GM23248 (cell line): Measurements from ENCODE around the gene GOLGA8J. TPM values are rescaled to one million over a fixed set of nuclear protein-coding genes. Genes with fewer than 3 reads are reported as not detected.
"Not testable (repeated sequence)": the region's sequence is repeated elsewhere in the genome, so short reads cannot be mapped to it uniquely, and the experiment has no call there.

Source experiments
- DNase-seq: peaks from one replicate; pipeline ENCODE4 v3.0.0-alpha.2; 2015
- H2AFZ ChIP-seq: fragments of 200-600 bp; sonication (generic); 2 replicates; pipeline ENCODE4 v1.6.1; 2016; ENCODE audit warnings: antibody characterized with exemption
- H3F3A ChIP-seq: fragments of 200-600 bp; sonication (generic); 2 replicates; pipeline ENCODE4 v1.6.1; 2016; ENCODE audit warnings: mild to moderate bottlenecking, antibody characterized with exemption, mixed run types; ENCODE audit not compliant: insufficient read depth
- H3K27ac ChIP-seq: fragments of 200-600 bp; sonication (generic); 2 replicates; pipeline ENCODE4 v1.5.1; 2016; ENCODE audit warnings: mild to moderate bottlenecking
- H3K27me3 ChIP-seq: fragments of 200-600 bp; sonication (generic); replicated peaks from 2 replicates; pipeline ENCODE4 v1.6.1; 2016; ENCODE audit warnings: mild to moderate bottlenecking; ENCODE audit not compliant: insufficient read depth
- H3K36me3 ChIP-seq: fragments of 200-600 bp; sonication (generic); 2 replicates; pipeline ENCODE4 v1.6.1; 2016; ENCODE audit warnings: low read depth, mild to moderate bottlenecking
- H3K4me1 ChIP-seq: fragments of 200-600 bp; sonication (generic); 2 replicates; pipeline ENCODE4 v1.6.1; 2016; ENCODE audit warnings: mild to moderate bottlenecking; ENCODE audit not compliant: insufficient read depth
- H3K4me2 ChIP-seq: fragments of 200-600 bp; sonication (generic); one replicate; pipeline ENCODE4 v1.6.1; 2016; ENCODE audit warnings: mild to moderate bottlenecking; ENCODE audit not compliant: unreplicated experiment
- H3K4me3 ChIP-seq: fragments of 200-600 bp; sonication (generic); 2 replicates; pipeline ENCODE4 v1.5.1; 2016; ENCODE audit warnings: mild to moderate bottlenecking
- H3K79me2 ChIP-seq: fragments of 200-600 bp; sonication (generic); 2 replicates; pipeline ENCODE4 v1.6.1; 2016; ENCODE audit warnings: mild to moderate bottlenecking; ENCODE audit not compliant: insufficient read depth
- H3K9ac ChIP-seq: fragments of 200-600 bp; sonication (generic); 2 replicates; pipeline ENCODE4 v1.6.1; 2016; ENCODE audit warnings: mild to moderate bottlenecking
- H3K9me2 ChIP-seq: fragments of 200-600 bp; sonication (generic); 2 replicates; pipeline ENCODE4 v1.6.1; 2016; ENCODE audit warnings: mixed run types, mild to moderate bottlenecking, moderate library complexity; ENCODE audit not compliant: insufficient read depth
- H3K9me3 ChIP-seq: fragments of 200-600 bp; sonication (generic); one replicate; pipeline ENCODE4 v1.6.1; 2017; ENCODE audit warnings: low read depth
- H4K20me1 ChIP-seq: fragments of 200-600 bp; sonication (generic); 2 replicates; pipeline ENCODE4 v1.6.0; 2016; ENCODE audit not compliant: insufficient read depth
- EZH2 ChIP-seq: fragments of 200-600 bp; sonication (generic); IDR thresholded peaks from 2 replicates; pipeline ENCODE4 v1.6.1; 2018; ENCODE audit warnings: antibody characterized with exemption, mild to moderate bottlenecking; ENCODE audit not compliant: insufficient read depth, poor library complexity, severe bottlenecking
- EZH2phosphoT487 ChIP-seq: fragments of 200-600 bp; sonication (generic); IDR thresholded peaks from 2 replicates; pipeline ENCODE4 v1.6.1; 2018; ENCODE audit warnings: antibody characterized with exemption, moderate library complexity, mild to moderate bottlenecking, low read depth; ENCODE audit not compliant: insufficient read depth
- whole genome bisulfite sequencing, 2 experiments: methylation state at CpG; one replicate each; pipeline ENCODE4 v1.1.6; 2015 to 2017; ENCODE audit warnings: low lambda C conversion rate in 2 of 2, low coverage in 1 of 2; ENCODE audit errors: missing lambda C conversion rate in 2 of 2; 5-methylcytosine and 5-hydroxymethylcytosine counted together
- in situ Hi-C: fragments of 300-500 bp; cut with MboI; formaldehyde crosslinking; loops from 2 replicates; pipeline ENCODE4 v1.15.0; 2020
- polyA plus RNA-seq: library from polyadenylated mRNA; unstranded; fragments of >200 nt; fragmentation: Nextera tagmentation; extraction: Ambion mirVana; gene quantifications from 2 replicates; pipeline ENCODE4 v1.2.1, GENCODE V29; 2016
- total RNA-seq: library from RNA; depleted of rRNA; stranded (reverse); fragments of >200 nt; shearing (Covaris generic); gene quantifications from 2 replicates; pipeline ENCODE4 v1.2.3, GENCODE V29; 2014

Gene GOLGA8J
- total and polyA plus RNA-seq, 2 experiments from 2014 or later, result not detected

GRCh38 chr15:30044377-30044776 is 38.4 kb upstream of the GOLGA8J start:
- no peak overlapping the region for H3K9ac ChIP-seq
- WGBS, 2 experiments, result 43 to 50% methylated on average over 28 to 30 of the region's 42 CpGs
- H3K4me3 ChIP-seq, result no peak overlapping the region
- no peaks in the 10 kb centered on the region for H3F3A ChIP-seq
- TF ChIP-seq EZH2phosphoT487 (no peak), EZH2 (no peak)
- H3K27ac ChIP-seq, result no peak overlapping the region
- no peak overlapping the region for H3K4me2 ChIP-seq
- no peaks in the 10 kb centered on the region for H3K4me1 ChIP-seq
- H3K9me2 ChIP-seq, result no peaks in the 10 kb centered on the region
- DNase-seq, result no peak
- H4K20me1 ChIP-seq, result no peaks in the 10 kb centered on the region
- H3K79me2 ChIP-seq, result no peaks in the 10 kb centered on the region
- no peaks in the 10 kb centered on the region for H3K36me3 ChIP-seq
- no peak overlapping the region for H2AFZ ChIP-seq
- in situ Hi-C loops, result no loop called here
- no peaks in the 10 kb centered on the region for H3K9me3 ChIP-seq
- H3K27me3 ChIP-seq, result peaks cover 40% of the 10 kb centered on the region

- H2AFZ ChIP-seq, H3K9ac ChIP-seq, H3K4me3 ChIP-seq, H3K9me3 ChIP-seq, H3K4me2 ChIP-seq, H3K36me3 ChIP-seq, H3K79me2 ChIP-seq, H3F3A ChIP-seq, H3K4me1 ChIP-seq, H4K20me1 ChIP-seq, in situ Hi-C loops, H3K27ac ChIP-seq, H3K9me2 ChIP-seq, DNase-seq: not testable (repeated sequence)
- peaks cover 44% of the 10 kb centered on the region for H3K27me3 ChIP-seq
- WGBS, 2 experiments, result 75 to 77% methylated on average over 19 to 22 of the region's 22 CpGs
These were observed 37.9 kb upstream of the GOLGA8J start for GRCh38 chr15:30044826-30045225.

GRCh38 chr15:30045248-30046041 is 37.3 kb upstream of the GOLGA8J start:
- H3K79me2 ChIP-seq, in situ Hi-C loops, H3K9me3 ChIP-seq, H3K4me1 ChIP-seq, H3K4me3 ChIP-seq, DNase-seq, H4K20me1 ChIP-seq, H3K36me3 ChIP-seq, H2AFZ ChIP-seq, H3K4me2 ChIP-seq, H3K9me2 ChIP-seq, H3F3A ChIP-seq, H3K27ac ChIP-seq, H3K9ac ChIP-seq: not testable (repeated sequence)
- 52 to 58% methylated on average over 24 to 26 of the region's 26 CpGs for WGBS, 2 experiments
- peaks cover 50% of the 10 kb centered on the region for H3K27me3 ChIP-seq

GRCh38 chr15:30046430-30046829 is 36.3 kb upstream of the GOLGA8J start:
- WGBS, 2 experiments, result 48 to 49% methylated on average over 2 of the region's 2 CpGs
- no peaks in the 10 kb centered on the region for H3K9me2 ChIP-seq
- TF ChIP-seq EZH2, result no peak
- no peak for TF ChIP-seq EZH2phosphoT487
- no peaks in the 10 kb centered on the region for H3F3A ChIP-seq
- no peaks in the 10 kb centered on the region for H3K79me2 ChIP-seq
- no peak for DNase-seq
- no peak overlapping the region for H3K9ac ChIP-seq
- in situ Hi-C loops, result no loop called here
- peaks cover 58% of the 10 kb centered on the region for H3K27me3 ChIP-seq
- no peak overlapping the region for H3K4me3 ChIP-seq
- H3K4me2 ChIP-seq, result no peak overlapping the region
- H4K20me1 ChIP-seq, result no peaks in the 10 kb centered on the region
- no peak overlapping the region for H3K27ac ChIP-seq
- H3K4me1 ChIP-seq, result no peaks in the 10 kb centered on the region
- H3K9me3 ChIP-seq, result no peaks in the 10 kb centered on the region
- H3K36me3 ChIP-seq, result no peaks in the 10 kb centered on the region
- no peak overlapping the region for H2AFZ ChIP-seq

GRCh38 chr15:30055604-30056003 is 27.2 kb upstream of the GOLGA8J start:
- no peak for TF ChIP-seq EZH2
- TF ChIP-seq EZH2phosphoT487, result no peak

More at GRCh38 chr15:30055604-30056003, 27.2 kb upstream of the GOLGA8J start:
- no peaks in the 10 kb centered on the region for H3F3A ChIP-seq
- no peak overlapping the region for H3K27ac ChIP-seq
- 71 to 72% methylated on average over 3 of the region's 3 CpGs for WGBS, 2 experiments
- no peak overlapping the region for H2AFZ ChIP-seq
- no peaks in the 10 kb centered on the region for H3K36me3 ChIP-seq
- no peaks in the 10 kb centered on the region for H4K20me1 ChIP-seq
- H3K27me3 ChIP-seq, result peaks cover 85% of the 10 kb centered on the region
- no peak overlapping the region for H3K4me2 ChIP-seq
- in situ Hi-C loops, result no loop called here
- no peaks in the 10 kb centered on the region for H3K9me3 ChIP-seq
- H3K9me2 ChIP-seq, result no peaks in the 10 kb centered on the region
- no peaks in the 10 kb centered on the region for H3K4me1 ChIP-seq
- no peak overlapping the region for H3K9ac ChIP-seq
- no peak overlapping the region for H3K4me3 ChIP-seq
- DNase-seq, result no peak
- H3K79me2 ChIP-seq, result no peaks in the 10 kb centered on the region
